H9 (cell line): Measurements from ENCODE around the gene SCAF11. TPM values are rescaled to one million over a fixed set of nuclear protein-coding genes. Genes with fewer than 3 reads are reported as not detected.

Experiments used
- DNase-seq: peaks from one replicate; pipeline ENCODE4 v3.0.0-alpha.2; 2017
- H2AFZ ChIP-seq: one replicate; pipeline ENCODE4 v1.6.1; 2013; ENCODE audit warnings: mild to moderate bottlenecking, low read length, control low read depth, moderate library complexity
- H2AK5ac ChIP-seq: 2 replicates; pipeline ENCODE4 v1.6.1; 2013; ENCODE audit warnings: low read length, control low read depth, mixed read lengths; ENCODE audit not compliant: insufficient read length
- H2BK120ac ChIP-seq: one replicate; pipeline ENCODE4 v1.6.1; 2013; ENCODE audit warnings: low read depth, mild to moderate bottlenecking, low read length, control low read depth, inconsistent platforms; ENCODE audit not compliant: poor library complexity, severe bottlenecking
- H2BK12ac ChIP-seq: 2 replicates; pipeline ENCODE4 v1.6.1; 2013; ENCODE audit warnings: low read length, control low read depth, mixed read lengths, low read depth; ENCODE audit not compliant: insufficient read length
- H2BK15ac ChIP-seq: 2 replicates; pipeline ENCODE4 v1.6.1; 2013; ENCODE audit warnings: low read depth, low read length, control low read depth
- H2BK20ac ChIP-seq: one replicate; pipeline ENCODE4 v1.6.1; 2013; ENCODE audit warnings: low read depth, mild to moderate bottlenecking, low read length, control low read depth, inconsistent platforms; ENCODE audit not compliant: poor library complexity, severe bottlenecking
- H2BK5ac ChIP-seq: 2 replicates; pipeline ENCODE4 v1.6.1; 2013; ENCODE audit warnings: low read length, control low read depth, mixed read lengths; ENCODE audit not compliant: insufficient read length
- H3K14ac ChIP-seq: 2 replicates; pipeline ENCODE4 v1.6.1; 2013; ENCODE audit warnings: low read length, control low read depth; ENCODE audit not compliant: insufficient read depth
- H3K18ac ChIP-seq: 2 replicates; pipeline ENCODE4 v1.6.1; 2013; ENCODE audit warnings: low read depth, mild to moderate bottlenecking, mixed read lengths, low read length, control low read depth; ENCODE audit not compliant: insufficient read length
- H3K23ac ChIP-seq: 2 replicates; pipeline ENCODE4 v1.6.1; 2013; ENCODE audit warnings: low read length, control low read depth, mixed read lengths, low read depth; ENCODE audit not compliant: insufficient read length
- H3K23me2 ChIP-seq: 2 replicates; pipeline ENCODE4 v1.6.1; 2013; ENCODE audit warnings: low read depth, mild to moderate bottlenecking, mixed read lengths, low read length, control low read depth; ENCODE audit not compliant: insufficient read length, poor library complexity, severe bottlenecking
- H3K27ac ChIP-seq: 2 replicates; pipeline ENCODE4 v1.5.1; 2013; ENCODE audit warnings: low read length, control low read depth, mixed read lengths, low read depth; ENCODE audit not compliant: insufficient read length
- H3K27me3 ChIP-seq: 2 replicates; pipeline ENCODE4 v1.6.1; 2013; ENCODE audit warnings: low read length, control low read depth, inconsistent platforms; ENCODE audit not compliant: insufficient read depth
- H3K4ac ChIP-seq: 2 replicates; pipeline ENCODE4 v1.6.1; 2013; ENCODE audit warnings: low read depth, mild to moderate bottlenecking, control low read depth, inconsistent platforms, low read length, moderate library complexity
- H3K4me1 ChIP-seq: 2 replicates; pipeline ENCODE4 v1.6.1; 2013; ENCODE audit warnings: low read length, control low read depth, inconsistent platforms; ENCODE audit not compliant: insufficient read depth
- H3K4me2 ChIP-seq: 2 replicates; pipeline ENCODE4 v1.6.1; 2013; ENCODE audit warnings: low read length, control low read depth, mixed read lengths; ENCODE audit not compliant: insufficient read length, insufficient read depth
- H3K56ac ChIP-seq: 2 replicates; pipeline ENCODE4 v1.6.1; 2013; ENCODE audit warnings: low read depth, mild to moderate bottlenecking, mixed read lengths, low read length, control low read depth; ENCODE audit not compliant: insufficient read length
- H3K79me1 ChIP-seq: 2 replicates; pipeline ENCODE4 v1.6.1; 2013; ENCODE audit warnings: low read depth, mild to moderate bottlenecking, moderate library complexity, low read length, control low read depth, inconsistent platforms; ENCODE audit not compliant: insufficient read depth, poor library complexity, severe bottlenecking
- H3K79me2 ChIP-seq: 2 replicates; pipeline ENCODE4 v1.6.1; 2013; ENCODE audit warnings: low read length, control low read depth, inconsistent platforms; ENCODE audit not compliant: insufficient read depth
- H3K9ac ChIP-seq: 2 replicates; pipeline ENCODE4 v1.6.1; 2013; ENCODE audit warnings: low read length, control low read depth, mixed read lengths; ENCODE audit not compliant: insufficient read length; ENCODE audit errors: extremely low read depth
- H3K9me3 ChIP-seq: one replicate; pipeline ENCODE4 v1.6.1; 2013; ENCODE audit warnings: low read depth, low read length, inconsistent platforms; ENCODE audit not compliant: control insufficient read depth
- H3T11ph ChIP-seq: one replicate; pipeline ENCODE4 v1.6.1; 2013; ENCODE audit warnings: mild to moderate bottlenecking, low read length, control low read depth, inconsistent platforms
- H4K20me1 ChIP-seq: one replicate; pipeline ENCODE4 v1.6.1; 2013; ENCODE audit not compliant: control insufficient read depth, insufficient read length, insufficient read depth
- H4K5ac ChIP-seq: 2 replicates; pipeline ENCODE4 v1.6.1; 2013; ENCODE audit warnings: low read depth, mild to moderate bottlenecking, mixed read lengths, low read length, control low read depth; ENCODE audit not compliant: insufficient read length
- H4K8ac ChIP-seq: replicated peaks from 2 replicates; pipeline ENCODE4 v1.6.1; 2013; ENCODE audit warnings: low read length, control low read depth, mixed read lengths, low read depth; ENCODE audit not compliant: insufficient read length
- H4K91ac ChIP-seq: 2 replicates; pipeline ENCODE4 v1.6.1; 2013; ENCODE audit warnings: low read depth, mild to moderate bottlenecking, moderate library complexity, mixed read lengths, low read length, control low read depth; ENCODE audit not compliant: insufficient read length
- H3K27ac Mint-ChIP-seq, 3 experiments: 2 replicates in 2 of 3; 3 replicates in 1 of 3; pipeline ENCODE4 v1.8.0; 2020 to 2021; ENCODE audit warnings: mixed read lengths in 3 of 3, mild to moderate bottlenecking in 1 of 3, moderate library complexity in 1 of 3
- H3K27me3 Mint-ChIP-seq: 2 replicates; pipeline ENCODE4 v1.8.0; 2021; ENCODE audit warnings: low read depth, mild to moderate bottlenecking, moderate library complexity, mixed read lengths
- H3K36me3 Mint-ChIP-seq, 3 experiments: 2 replicates in 2 of 3; 3 replicates in 1 of 3; pipeline ENCODE4 v1.8.0; 2020 to 2021; ENCODE audit warnings: low read depth in 3 of 3, mixed read lengths in 3 of 3; ENCODE audit not compliant: insufficient read depth in 1 of 3
- H3K4me1 Mint-ChIP-seq, 2 experiments: 2 replicates each; pipeline ENCODE4 v1.8.0; 2020; ENCODE audit warnings: mixed read lengths in 2 of 2
- H3K4me3 Mint-ChIP-seq, 2 experiments: 2 replicates in 1 of 2; 3 replicates in 1 of 2; pipeline ENCODE4 v1.8.0; 2020 to 2021; ENCODE audit warnings: mild to moderate bottlenecking in 2 of 2, mixed read lengths in 2 of 2, moderate library complexity in 1 of 2
- H3K9me3 Mint-ChIP-seq, 2 experiments: 2 replicates in 1 of 2; 3 replicates in 1 of 2; pipeline ENCODE4 v1.8.0; 2020; ENCODE audit warnings: mild to moderate bottlenecking in 2 of 2, mixed read lengths in 2 of 2, moderate library complexity in 1 of 2
- WGBS: extraction: QIAGEN DNeasy Blood & Tissue Kit; methylation state at CpG from one replicate; pipeline ENCODE4 v1.1.7; 2013; ENCODE audit warnings: missing lambda C conversion rate, low lambda C conversion rate, mixed read lengths; ENCODE audit not compliant: insufficient read length; ENCODE audit errors: extremely low coverage; 5-methylcytosine and 5-hydroxymethylcytosine counted together
- total RNA-seq: library from RNA; stranded (reverse); gene quantifications from 2 replicates; pipeline ENCODE4 v1.2.1, GENCODE V29; 2021
- TF ChIP-seq, protein P1 (sequence below): fragments of 200-600 bp; sonication (generic); conservative IDR thresholded peaks from 3 replicates; pipeline ENCODE4 v1.8.0; 2021; ENCODE audit warnings: antibody characterized with exemption, mild to moderate bottlenecking

The SCAF11 gene
- total RNA-seq, 1 experiment from 2014 or later = 90.8 TPM

DNA sequence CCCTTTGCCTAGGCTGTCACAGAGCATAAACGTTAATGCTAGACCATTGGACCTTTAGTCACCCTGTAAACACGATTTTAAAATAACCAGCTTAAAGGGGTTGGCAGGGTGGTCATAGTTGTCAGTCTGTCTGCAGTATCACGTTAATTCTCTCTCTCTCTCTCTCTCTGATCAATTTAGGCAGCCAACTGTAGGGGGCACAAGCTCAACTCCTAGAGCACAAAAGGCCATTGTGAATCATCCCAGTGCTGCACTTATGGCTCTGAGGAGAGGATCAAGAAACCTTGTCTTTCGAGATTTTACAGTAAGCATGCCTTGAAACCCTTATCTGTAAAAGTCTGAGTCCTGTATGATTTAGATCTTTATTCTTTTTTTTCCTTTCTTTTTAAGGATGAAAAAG lies 97.1 kb downstream of the SCAF11 start:
- no peak overlapping the region for H3K18ac ChIP-seq
- Mint-ChIP-seq H3K4me3 (no peak overlapping the region), H3K27ac (0 out of 7 replicates have a peak overlapping the region, but pooled peaks of 1 of the 3 experiments have one; percentile 44), H3K4me1 (peaks cover 4 to 5% of the 10 kb centered on the region in 2 experiments), H3K27me3 (no peaks in the 10 kb centered on the region), H3K36me3 (peaks cover 31 to 54% (median 49%) of the 10 kb centered on the region in 3 experiments), H3K9me3 (no peaks in the 10 kb centered on the region)
- H3K27ac ChIP-seq = no peak overlapping the region
- H2BK20ac ChIP-seq = no peak overlapping the region
- H4K8ac ChIP-seq = no peak overlapping the region
- H2BK12ac ChIP-seq = no peak overlapping the region
- H2AFZ ChIP-seq = no peak overlapping the region
- H3T11ph ChIP-seq = no peak overlapping the region
- H3K56ac ChIP-seq = no peak overlapping the region
- TF ChIP-seq, protein P1, sequence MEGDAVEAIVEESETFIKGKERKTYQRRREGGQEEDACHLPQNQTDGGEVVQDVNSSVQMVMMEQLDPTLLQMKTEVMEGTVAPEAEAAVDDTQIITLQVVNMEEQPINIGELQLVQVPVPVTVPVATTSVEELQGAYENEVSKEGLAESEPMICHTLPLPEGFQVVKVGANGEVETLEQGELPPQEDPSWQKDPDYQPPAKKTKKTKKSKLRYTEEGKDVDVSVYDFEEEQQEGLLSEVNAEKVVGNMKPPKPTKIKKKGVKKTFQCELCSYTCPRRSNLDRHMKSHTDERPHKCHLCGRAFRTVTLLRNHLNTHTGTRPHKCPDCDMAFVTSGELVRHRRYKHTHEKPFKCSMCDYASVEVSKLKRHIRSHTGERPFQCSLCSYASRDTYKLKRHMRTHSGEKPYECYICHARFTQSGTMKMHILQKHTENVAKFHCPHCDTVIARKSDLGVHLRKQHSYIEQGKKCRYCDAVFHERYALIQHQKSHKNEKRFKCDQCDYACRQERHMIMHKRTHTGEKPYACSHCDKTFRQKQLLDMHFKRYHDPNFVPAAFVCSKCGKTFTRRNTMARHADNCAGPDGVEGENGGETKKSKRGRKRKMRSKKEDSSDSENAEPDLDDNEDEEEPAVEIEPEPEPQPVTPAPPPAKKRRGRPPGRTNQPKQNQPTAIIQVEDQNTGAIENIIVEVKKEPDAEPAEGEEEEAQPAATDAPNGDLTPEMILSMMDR = peak; percentile 65
- no CpG with 5 or more reads among the region's 4 CpGs for WGBS
- no peaks in the 10 kb centered on the region for H3K23me2 ChIP-seq
- no peak overlapping the region for H2BK15ac ChIP-seq
- H3K27me3 ChIP-seq = no peaks in the 10 kb centered on the region
- no peak overlapping the region for H3K9ac ChIP-seq
- H3K14ac ChIP-seq = no peak overlapping the region
- no peak overlapping the region for H3K23ac ChIP-seq
- no peaks in the 10 kb centered on the region for H3K79me2 ChIP-seq
- H3K4me1 ChIP-seq = no peaks in the 10 kb centered on the region; the same call in 1 of the 2 replicates
- DNase-seq = peak; percentile 53
- no peak overlapping the region for H4K5ac ChIP-seq
- H2AK5ac ChIP-seq = no peak overlapping the region
- H3K9me3 ChIP-seq = no peaks in the 10 kb centered on the region
- H4K20me1 ChIP-seq = no peaks in the 10 kb centered on the region
- H3K4me2 ChIP-seq = no peak overlapping the region
- no peak overlapping the region for H2BK120ac ChIP-seq
- no peak overlapping the region for H2BK5ac ChIP-seq
- H3K4ac ChIP-seq = no peak overlapping the region
- H3K79me1 ChIP-seq = no peaks in the 10 kb centered on the region
- H4K91ac ChIP-seq = no peak overlapping the region
